HEK293T (cell line): ENCODE results near the gene PSME2.

Experiments
- CTCF ChIA-PET: fragments of 350-600 bp; formaldehyde crosslinking; extraction: SDS; loops from one replicate; lab custom pipeline; 2021; ENCODE audit warnings: antibody characterized with exemption, inconsistent platforms; lab: Yijun Ruan, JAX
- POLR2A ChIA-PET: fragments of 350-600 bp; formaldehyde crosslinking; extraction: SDS; loops from one replicate; lab custom pipeline; 2020; ENCODE audit warnings: antibody characterized with exemption, inconsistent platforms; lab: Yijun Ruan, JAX
- DNase-seq: peaks from one replicate; pipeline ENCODE4 v3.0.0; 2012; ENCODE audit warnings: mixed read lengths; ENCODE audit errors: extremely low spot score
- ARNT ChIP-seq: fragments of 450-650 bp; IDR thresholded peaks from 2 replicates; pipeline ENCODE4 v1.6.1; 2017; ENCODE audit warnings: mild to moderate bottlenecking
- BHLHE40 ChIP-seq: fragments of 450-650 bp; IDR thresholded peaks from 2 replicates; pipeline ENCODE4 v1.6.1; 2016; ENCODE audit warnings: mild to moderate bottlenecking, moderate library complexity, borderline replicate concordance
- CTBP1 ChIP-seq: fragments of 450-650 bp; IDR thresholded peaks from 2 replicates; pipeline ENCODE4 v1.6.1; 2016; ENCODE audit warnings: borderline replicate concordance
- ELF4 ChIP-seq: fragments of 450-650 bp; IDR thresholded peaks from 2 replicates; pipeline ENCODE4 v1.6.1; 2017; ENCODE audit warnings: antibody characterized with exemption
- FOXA1 ChIP-seq: fragments of 450-650 bp; IDR thresholded peaks from 2 replicates; pipeline ENCODE4 v1.6.1; 2016; ENCODE audit warnings: mild to moderate bottlenecking
- FOXK2 ChIP-seq: fragments of 450-650 bp; IDR thresholded peaks from 2 replicates; pipeline ENCODE4 v1.6.1; 2016; ENCODE audit warnings: mild to moderate bottlenecking
- FOXM1 ChIP-seq: fragments of 450-650 bp; IDR thresholded peaks from 2 replicates; pipeline ENCODE4 v1.6.1; 2017; ENCODE audit warnings: mild to moderate bottlenecking, borderline replicate concordance
- HDGF ChIP-seq: fragments of 450-650 bp; IDR thresholded peaks from 2 replicates; pipeline ENCODE4 v1.6.1; 2017; ENCODE audit warnings: antibody characterized with exemption, borderline replicate concordance
- L3MBTL2 ChIP-seq: fragments of 450-650 bp; conservative IDR thresholded peaks from 2 replicates; pipeline ENCODE4 v1.6.1; 2016; ENCODE audit warnings: mild to moderate bottlenecking
- LEF1 ChIP-seq: fragments of 450-650 bp; IDR thresholded peaks from 2 replicates; pipeline ENCODE4 v1.6.1; 2017; ENCODE audit warnings: mild to moderate bottlenecking, borderline replicate concordance
- NFRKB ChIP-seq: fragments of 450-650 bp; IDR thresholded peaks from 2 replicates; pipeline ENCODE4 v1.6.1; 2016; ENCODE audit warnings: mild to moderate bottlenecking, moderate library complexity
- PKNOX1 ChIP-seq: fragments of 450-650 bp; IDR thresholded peaks from 2 replicates; pipeline ENCODE4 v1.6.1; 2016
- SP1 ChIP-seq: fragments of 450-650 bp; IDR thresholded peaks from 2 replicates; pipeline ENCODE4 v1.6.1; 2017
- SUZ12 ChIP-seq: fragments of 450-650 bp; IDR thresholded peaks from 2 replicates; pipeline ENCODE4 v1.6.1; 2016; ENCODE audit warnings: mild to moderate bottlenecking
- TARDBP ChIP-seq: fragments of 450-650 bp; IDR thresholded peaks from 2 replicates; pipeline ENCODE4 v1.6.1; 2016
- ZNF384 ChIP-seq: fragments of 450-650 bp; IDR thresholded peaks from 2 replicates; pipeline ENCODE4 v1.6.1; 2016

The PSME2 gene

GRCh38 chr14:24144451-24144850 is 2.0 kb downstream of the PSME2 start:
- CTCF ChIA-PET: interaction anchor here (0.5 to 0.6 kb wide), 2 partner anchors 16 to 28 kb away, joined by 3 read pairs; no protein-coding TSS in a partner anchor
- TF ChIP-seq TARDBP (no peak), PKNOX1 (no peak), NFRKB (no peak), HDGF (no peak), SUZ12 (no peak), SP1 (no peak), ELF4 (no peak), LEF1 (no peak), FOXK2 (no peak), FOXA1 (no peak), ZNF384 (no peak), L3MBTL2 (no peak), CTBP1 (no peak), FOXM1 (no peak), ARNT (no peak), BHLHE40 (no peak)
- no peak for DNase-seq
- POLR2A ChIA-PET: interaction anchor here (1.1 to 3.4 kb wide), 3 partner anchors 9 to 29 kb away, joined by 4 to 56 read pairs (median 4); partner anchors contain the start of genes DCAF11, NRL and PSME1

GRCh38 chr14:24143511-24143910 is 2.9 kb downstream of the PSME2 start:
- no peak for DNase-seq
- CTCF ChIA-PET: interaction anchor here (0.6 kb wide), 1 partner anchor 17 kb away, joined by 3 read pairs; no protein-coding TSS in a partner anchor
- no peak for TF ChIP-seq FOXK2
- TF ChIP-seq FOXM1: no peak
- no peak for TF ChIP-seq TARDBP
- no peak for TF ChIP-seq BHLHE40
- TF ChIP-seq NFRKB: no peak
- TF ChIP-seq SUZ12: no peak
- no peak for TF ChIP-seq PKNOX1
- no peak for TF ChIP-seq LEF1
- no peak for TF ChIP-seq ELF4
- TF ChIP-seq HDGF: no peak
- POLR2A ChIA-PET: interaction anchor here (1.1 to 1.4 kb wide), 3 partner anchors 8 to 29 kb away, joined by 3 to 4 read pairs (median 4); partner anchors contain the start of genes DCAF11, NRL and PSME1

- ChIA-PET CTCF (interaction anchor here (0.6 to 1.2 kb wide), 5 partner anchors 8 to 79 kb away, joined by 4 to 11 read pairs (median 5); partner anchors contain the start of gene IRF9), POLR2A (interaction anchor here (0.6 to 3.0 kb wide), 32 partner anchors 8 to 301 kb away, joined by 3 to 37 read pairs (median 6); partner anchors contain the start of genes CARMIL3, CHMP4A, DCAF11 and FITM1)
- TF ChIP-seq ZNF384 (no peak), PKNOX1 (peak; percentile 97), FOXA1 (no peak), ELF4 (peak; percentile 58), HDGF (0 out of 2 replicates have a peak, but pooled peaks have one; percentile 61), SP1 (no peak), L3MBTL2 (peak; percentile 44; the same call in 1 of the 2 replicates)
- DNase-seq: peak; percentile 91
These were observed 5.1 kb downstream of the PSME2 start, which contains the start of gene EMC9 for GRCh38 chr14:24141097-24141880. Gene EMC9 (minus strand): TSS chr14:24141591. CDS start chr14:24141304, 287 bp downstream.

GRCh38 chr14:24139272-24139934 is 7.0 kb downstream of the PSME2 start:
- TF ChIP-seq SP1 (no peak), ZNF384 (no peak), SUZ12 (no peak), PKNOX1 (no peak), FOXK2 (no peak), ELF4 (no peak), FOXM1 (no peak), LEF1 (no peak), FOXA1 (no peak), NFRKB (no peak), TARDBP (no peak), BHLHE40 (no peak), ARNT (no peak), CTBP1 (no peak)
- no peak for DNase-seq
- POLR2A ChIA-PET: interaction anchor here (1.1 to 4.0 kb wide), 8 partner anchors 8 to 87 kb away, joined by 3 to 34 read pairs (median 12); partner anchors contain the start of genes CARMIL3, CHMP4A, DCAF11 and IRF9
- CTCF ChIA-PET: interaction anchor here (1.9 to 2.6 kb wide), 2 partner anchors 21 to 31 kb away, joined by 6 read pairs; partner anchors contain the start of gene IRF9
